GM21390 (cell line): Measurements from ENCODE around the gene DENND1B.

Source experiments
- ATAC-seq: cut with Tn5 transposase; IDR thresholded peaks from one replicate; pipeline ENCODE4 v1.9.1; 2021; ENCODE audit not compliant: unreplicated experiment

The DENND1B gene, protein sequence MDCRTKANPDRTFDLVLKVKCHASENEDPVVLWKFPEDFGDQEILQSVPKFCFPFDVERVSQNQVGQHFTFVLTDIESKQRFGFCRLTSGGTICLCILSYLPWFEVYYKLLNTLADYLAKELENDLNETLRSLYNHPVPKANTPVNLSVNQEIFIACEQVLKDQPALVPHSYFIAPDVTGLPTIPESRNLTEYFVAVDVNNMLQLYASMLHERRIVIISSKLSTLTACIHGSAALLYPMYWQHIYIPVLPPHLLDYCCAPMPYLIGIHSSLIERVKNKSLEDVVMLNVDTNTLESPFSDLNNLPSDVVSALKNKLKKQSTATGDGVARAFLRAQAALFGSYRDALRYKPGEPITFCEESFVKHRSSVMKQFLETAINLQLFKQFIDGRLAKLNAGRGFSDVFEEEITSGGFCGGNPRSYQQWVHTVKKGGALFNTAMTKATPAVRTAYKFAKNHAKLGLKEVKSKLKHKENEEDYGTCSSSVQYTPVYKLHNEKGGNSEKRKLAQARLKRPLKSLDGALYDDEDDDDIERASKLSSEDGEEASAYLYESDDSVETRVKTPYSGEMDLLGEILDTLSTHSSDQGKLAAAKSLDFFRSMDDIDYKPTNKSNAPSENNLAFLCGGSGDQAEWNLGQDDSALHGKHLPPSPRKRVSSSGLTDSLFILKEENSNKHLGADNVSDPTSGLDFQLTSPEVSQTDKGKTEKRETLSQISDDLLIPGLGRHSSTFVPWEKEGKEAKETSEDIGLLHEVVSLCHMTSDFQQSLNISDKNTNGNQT

DNA sequence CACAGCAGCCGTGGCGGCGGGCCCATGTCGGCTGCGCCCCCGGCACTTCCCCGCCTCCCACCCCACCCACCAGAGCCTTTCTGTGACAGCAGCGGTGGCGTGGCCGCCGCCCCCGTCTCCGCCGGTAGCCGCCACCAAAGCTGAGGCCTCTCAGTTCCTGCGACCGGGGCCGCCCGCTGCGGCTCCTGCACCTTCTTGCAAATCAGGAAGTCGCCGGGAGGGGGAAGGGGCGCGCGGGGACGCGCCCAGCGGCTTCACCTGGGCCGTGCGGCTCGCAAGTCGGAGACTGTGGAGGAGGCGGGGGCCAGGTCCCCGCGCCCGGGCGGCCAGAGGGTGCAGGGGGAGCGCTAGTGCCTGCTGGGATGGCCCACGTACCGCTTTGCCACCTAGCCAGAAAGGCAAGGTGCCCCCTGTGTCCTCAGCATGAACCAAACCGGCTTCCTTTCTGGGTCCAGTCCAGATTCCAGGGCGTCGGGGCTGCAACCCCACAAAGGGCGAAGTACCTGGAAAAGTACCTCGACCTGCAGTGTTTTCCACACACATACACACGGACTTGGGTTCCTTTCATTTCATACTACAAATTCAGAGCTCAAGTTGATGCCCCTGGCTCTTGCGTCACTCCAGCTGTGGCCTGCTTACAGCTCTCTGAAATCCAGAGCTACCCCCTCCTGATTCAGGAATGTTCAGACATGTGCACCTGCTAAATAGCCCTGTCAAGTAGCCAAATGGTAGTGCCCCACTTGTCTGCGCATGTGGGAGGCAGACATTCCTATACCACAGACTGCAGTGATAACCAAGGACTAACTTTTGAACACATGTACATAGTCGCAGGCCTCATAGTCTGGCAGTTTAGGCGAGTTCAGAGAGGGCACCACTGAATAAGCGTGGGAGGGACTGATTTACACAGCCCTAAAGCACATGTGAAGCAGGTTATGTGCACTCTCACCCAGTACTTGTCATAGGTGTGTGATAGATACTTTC is at the start of gene DENND1B:
DENND1B (minus strand) TSS at position 199 of the 981 bp plus-strand sequence. CDS start 325 bp downstream, outside the sequence.
- ATAC-seq: peak; percentile 64

DNA sequence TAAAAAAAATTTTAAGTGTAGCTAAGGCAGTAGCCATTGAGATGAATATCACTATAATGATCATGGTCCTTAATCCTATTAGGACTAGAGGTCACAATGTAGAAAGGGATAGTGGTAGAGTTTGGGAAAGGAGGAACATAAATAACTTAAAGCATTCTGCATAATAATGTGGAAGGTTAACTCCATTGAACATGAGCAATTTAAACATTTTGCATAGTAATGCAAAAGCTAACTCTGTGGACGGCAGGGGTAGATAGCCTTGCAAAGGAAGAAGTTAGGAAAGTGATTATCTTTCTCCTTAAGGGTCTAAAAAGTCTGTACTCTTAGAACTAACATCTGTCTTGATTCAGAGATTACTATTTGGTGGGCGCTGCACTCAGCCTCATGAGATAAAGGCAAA is 39.0 kb upstream of the DENND1B start:
- no peak for ATAC-seq

DNA sequence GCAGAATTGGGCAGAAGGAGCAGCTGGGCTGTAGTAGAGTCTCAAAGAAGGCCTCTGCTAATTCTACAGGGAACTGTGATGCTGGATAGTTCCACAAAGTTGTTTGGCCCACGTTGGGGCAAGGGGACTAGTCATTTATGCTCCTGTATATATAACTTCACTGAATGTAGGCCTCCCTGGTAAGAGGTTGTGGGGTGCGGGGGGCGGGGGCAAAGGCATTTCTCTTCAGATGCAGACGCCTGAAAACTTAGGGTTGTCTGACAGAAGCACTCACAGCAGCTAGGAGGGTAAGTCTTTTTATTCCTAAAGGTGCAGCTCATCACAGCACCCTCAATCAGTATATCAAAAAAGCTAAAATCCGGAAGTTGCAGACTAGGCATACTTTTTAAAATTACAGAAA is 38.5 kb upstream of the DENND1B start:
- no peak for ATAC-seq

DNA sequence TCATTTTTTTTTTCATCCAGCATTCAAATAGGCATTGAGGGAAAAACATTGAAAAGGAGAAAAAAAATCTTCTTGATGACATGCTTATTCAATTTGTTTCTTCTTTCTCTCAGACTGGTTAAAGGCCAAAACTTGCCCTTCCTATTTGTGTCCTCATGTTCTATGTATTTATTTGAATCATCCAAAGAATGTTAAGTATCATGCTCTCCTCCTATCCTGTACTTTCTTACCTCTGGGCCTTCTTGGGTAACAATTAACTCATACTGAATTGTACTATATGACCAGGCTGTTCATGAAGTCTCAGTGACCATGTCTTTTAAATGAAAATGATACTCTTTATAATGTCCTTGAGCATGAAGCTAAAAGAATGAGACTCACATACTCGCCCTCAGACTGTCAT is 36.5 kb upstream of the DENND1B start:
- ATAC-seq: no peak

DNA sequence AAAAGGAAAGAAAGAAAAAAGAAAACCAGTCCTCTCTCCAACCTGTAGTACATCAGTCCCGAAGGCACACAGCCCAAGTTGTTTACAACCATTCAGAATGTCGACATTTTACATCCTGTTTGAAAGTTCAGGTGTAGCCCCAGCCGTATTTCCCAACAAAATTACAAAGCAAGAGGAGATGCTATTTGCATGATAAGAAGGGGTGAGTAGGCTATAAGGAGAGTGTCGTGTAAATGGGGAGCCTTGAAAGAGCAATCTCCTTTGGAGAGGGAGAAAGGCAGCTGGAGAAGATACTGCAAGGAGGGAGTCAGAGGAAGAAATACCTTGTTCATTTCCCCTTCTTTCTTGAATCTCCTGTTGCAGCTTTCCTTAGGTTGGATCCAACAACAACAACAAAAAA is 35.5 kb upstream of the DENND1B start:
- ATAC-seq: no peak

DNA sequence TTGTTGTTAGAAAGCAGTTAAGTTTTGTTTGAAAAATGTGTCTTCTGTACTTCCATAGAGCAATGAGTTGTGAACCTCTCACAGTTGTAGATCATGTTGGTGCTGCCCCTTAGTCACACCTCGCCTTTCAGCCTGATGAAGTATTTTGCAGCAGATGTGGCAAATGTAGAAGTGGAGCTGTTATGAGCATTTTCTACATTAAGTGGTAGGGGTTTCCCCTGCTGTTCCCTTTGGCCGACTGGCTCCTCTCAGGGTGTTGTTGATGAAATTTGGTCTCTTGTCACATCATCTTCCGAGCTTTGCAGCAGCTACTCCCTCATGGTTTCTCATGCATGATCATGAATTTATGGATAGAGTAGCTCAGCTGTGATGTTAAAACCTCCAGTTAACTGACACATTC is 33.6 kb upstream of the DENND1B start:
- ATAC-seq: no peak

DNA sequence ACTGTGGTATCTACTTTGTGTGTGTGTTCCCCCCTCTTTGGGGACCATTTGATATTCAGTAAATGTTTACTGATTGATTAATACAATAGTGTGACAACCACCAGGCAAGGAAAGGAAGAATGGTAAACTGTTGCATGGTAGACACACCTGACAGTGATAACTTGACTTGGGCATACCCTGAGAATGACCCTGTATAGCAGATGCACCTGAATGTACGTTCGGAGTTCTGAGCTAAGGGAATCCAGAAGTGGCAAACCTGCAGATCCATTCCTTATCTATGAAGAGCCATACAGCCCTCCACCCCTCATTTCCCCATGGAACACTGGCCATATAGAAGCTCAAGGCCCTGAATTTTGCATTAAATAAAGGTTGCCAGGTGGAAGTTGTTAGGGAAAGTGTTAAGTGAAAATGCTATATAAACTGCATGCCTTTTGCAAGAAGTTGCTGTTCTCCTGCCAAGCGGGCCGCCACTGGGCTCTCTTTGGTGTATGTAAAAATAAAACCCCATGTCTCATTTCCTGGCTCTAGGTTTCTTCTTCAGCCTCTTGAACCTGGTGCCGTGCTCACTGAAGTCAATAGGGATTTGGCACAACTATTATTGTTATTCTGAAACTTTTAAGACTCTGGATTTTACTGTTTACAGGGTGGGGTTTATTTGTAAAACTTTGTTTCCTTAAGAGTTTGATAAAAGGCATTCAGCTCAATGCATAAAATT is 32.6 kb upstream of the DENND1B start:
- ATAC-seq: no peak

DNA sequence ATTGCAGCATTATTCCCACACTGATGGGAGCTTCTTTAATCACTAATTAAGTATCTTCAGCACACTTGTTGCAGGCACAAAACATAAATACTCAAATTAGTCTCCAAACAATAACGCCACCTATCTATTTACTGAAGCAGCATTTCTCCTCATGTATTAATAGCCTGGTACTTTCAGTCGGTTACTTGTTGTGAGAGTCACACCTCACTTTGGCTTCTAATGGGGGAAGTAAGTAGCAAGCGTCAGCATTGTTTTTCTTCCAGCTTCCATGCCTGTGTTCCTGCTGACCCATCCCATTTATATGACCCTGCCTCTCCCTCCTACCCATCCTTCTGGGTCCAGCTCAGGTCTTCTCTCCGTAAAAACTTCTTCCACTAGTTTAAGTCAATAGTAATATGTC is 31.9 kb upstream of the DENND1B start:
- peak; percentile 90 for ATAC-seq

DNA sequence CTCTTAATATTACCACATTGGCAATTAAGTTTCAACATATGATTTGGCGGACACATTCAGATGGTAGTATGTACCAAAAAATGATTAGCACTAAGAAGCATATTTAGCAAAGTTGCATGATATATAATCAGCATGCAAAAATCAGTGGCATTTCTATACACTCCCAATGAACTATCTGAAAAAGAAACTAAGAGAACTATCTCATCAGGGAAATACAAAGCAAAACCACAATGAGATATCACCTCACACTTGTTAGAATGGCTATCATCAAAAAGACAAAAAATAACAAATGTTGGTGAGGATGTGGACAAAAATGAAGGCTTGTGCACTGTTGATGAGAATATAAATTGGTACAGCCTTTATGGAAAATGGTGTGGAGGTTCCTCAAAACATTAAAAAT is 31.4 kb upstream of the DENND1B start:
- ATAC-seq: peak; percentile 48

DNA sequence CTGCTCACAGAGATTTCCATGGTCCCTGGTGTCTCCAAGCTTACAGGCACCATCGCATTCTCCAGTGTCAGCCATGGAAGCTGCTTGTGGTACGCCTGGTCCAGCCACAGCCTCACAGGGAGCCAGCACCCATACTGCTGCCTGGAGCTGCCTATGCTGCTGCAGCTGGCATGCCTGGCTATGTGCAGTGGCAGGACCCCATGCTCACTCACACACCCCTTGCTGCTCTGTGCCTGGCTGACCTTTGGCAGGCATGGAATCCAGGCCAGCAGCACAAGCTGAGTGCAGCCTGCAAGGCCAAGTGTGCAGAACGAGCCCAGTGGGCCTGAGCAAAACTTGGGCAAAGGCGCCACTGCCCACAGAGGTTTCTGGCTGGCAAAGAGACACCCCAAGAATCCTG is 26.4 kb upstream of the DENND1B start:
- no peak for ATAC-seq

DNA sequence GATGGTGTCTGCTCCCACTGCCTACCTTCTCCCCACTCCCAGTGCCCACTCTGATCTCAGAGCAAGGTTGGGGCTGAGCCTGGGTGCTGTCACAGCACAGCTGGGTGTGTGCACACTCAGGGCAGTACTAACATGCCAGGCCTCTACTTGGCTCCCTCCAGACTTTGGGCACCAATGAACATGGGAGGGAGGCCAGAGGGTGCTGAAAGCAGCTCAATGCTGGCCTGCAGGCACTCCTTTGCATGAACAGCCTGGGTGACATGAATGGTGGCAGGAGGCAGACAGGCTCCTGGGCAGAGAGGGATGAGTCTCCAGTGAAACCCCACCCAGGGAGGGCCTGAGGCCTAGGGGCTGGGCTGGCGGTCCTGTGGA is 25.8 kb upstream of the DENND1B start:
- no peak for ATAC-seq

DNA sequence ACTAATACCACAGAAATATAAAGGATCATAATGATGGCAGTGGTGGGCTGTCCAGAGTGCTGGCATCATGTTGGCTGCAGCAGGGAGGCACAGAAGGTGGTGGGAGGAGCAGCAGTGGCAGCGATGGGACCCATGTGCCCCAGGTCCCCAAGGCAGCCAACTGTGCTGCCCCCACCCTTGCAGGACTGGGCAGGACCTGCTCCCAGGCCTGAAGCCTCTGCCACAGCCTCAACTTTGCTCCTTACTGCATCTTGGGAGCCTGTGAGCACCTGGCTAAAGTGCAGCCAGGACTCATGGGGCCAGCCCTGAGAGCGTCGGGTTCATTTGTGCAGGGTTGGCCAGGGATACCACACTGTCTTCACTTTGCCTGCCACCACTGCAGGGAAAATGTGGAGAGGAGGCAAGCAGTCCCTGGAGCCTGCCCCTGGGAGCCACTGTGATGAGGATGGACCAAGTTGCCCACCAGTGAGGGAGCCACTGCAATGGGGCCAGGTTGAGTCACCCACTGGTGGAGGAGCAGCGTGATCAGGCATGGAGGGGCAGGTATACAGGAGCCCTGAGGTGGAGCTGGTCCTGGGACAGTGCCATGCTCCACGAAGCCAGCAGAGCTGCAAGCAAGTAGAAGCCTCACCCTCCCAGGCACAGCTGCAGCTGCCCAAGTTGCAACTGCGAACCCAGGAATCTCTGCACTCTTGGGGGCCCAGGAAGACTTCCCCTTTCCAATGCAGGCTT is 25.3 kb upstream of the DENND1B start:
- ATAC-seq: no peak

DNA sequence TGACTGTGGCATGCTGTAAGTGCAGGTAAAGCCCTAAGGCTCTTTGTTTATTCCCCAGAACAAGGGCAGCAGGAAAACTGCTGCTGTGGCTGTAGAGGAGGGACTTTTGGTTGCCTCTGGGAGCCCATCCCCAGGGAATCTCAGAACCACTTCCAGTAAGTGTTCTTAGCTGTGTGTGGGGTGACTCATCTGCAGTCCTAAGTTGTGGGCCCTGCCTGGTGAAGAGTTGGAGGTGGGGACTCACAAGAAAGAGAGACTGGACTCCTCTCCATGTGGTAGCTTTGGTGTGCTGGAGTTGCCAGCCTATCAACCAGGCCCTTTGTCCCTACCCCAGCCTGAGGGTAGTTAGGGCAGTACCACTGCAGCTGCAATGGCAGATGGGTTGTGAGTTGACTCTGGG is 24.0 kb upstream of the DENND1B start:
- peak; percentile 54 for ATAC-seq

DNA sequence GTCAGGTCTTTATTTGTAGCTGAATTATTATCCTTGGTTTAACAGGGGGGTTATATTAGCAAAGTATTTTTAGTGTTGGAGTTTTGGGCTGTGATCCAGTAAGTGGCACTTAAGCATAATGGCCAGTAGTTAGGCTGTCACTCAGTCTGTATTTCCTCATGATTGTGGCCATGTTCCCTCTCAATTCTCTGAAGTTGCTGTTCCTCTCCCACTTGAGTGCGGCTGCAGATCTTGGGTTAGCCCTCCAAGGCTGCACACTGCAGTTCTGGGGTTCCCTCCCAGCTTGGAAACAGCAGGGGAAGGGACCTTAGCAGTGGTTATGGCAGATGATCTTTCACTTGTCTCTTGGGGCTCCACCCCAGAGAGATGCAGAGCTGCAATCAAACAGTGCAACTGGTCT is 23.2 kb upstream of the DENND1B start:
- ATAC-seq: no peak

DNA sequence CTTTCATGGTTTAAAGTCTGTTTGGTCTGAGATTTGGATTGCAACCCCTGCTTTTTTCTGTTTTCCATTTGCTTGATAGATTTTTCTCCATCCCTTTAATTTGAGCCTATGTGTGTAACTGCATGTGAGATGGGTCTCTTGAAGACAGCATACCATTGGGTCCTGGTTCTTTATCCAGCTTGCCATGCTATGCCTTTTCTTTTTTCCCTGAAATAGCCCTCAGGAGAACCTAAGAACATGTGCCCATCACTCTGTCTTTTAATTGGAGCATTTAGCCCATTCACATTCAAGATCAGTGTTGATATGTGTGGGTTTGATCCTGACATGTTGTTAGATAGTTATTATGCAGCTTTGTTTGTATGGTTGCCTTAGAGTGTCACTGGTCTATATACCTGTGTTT is 21.7 kb upstream of the DENND1B start:
- ATAC-seq: no peak

DNA sequence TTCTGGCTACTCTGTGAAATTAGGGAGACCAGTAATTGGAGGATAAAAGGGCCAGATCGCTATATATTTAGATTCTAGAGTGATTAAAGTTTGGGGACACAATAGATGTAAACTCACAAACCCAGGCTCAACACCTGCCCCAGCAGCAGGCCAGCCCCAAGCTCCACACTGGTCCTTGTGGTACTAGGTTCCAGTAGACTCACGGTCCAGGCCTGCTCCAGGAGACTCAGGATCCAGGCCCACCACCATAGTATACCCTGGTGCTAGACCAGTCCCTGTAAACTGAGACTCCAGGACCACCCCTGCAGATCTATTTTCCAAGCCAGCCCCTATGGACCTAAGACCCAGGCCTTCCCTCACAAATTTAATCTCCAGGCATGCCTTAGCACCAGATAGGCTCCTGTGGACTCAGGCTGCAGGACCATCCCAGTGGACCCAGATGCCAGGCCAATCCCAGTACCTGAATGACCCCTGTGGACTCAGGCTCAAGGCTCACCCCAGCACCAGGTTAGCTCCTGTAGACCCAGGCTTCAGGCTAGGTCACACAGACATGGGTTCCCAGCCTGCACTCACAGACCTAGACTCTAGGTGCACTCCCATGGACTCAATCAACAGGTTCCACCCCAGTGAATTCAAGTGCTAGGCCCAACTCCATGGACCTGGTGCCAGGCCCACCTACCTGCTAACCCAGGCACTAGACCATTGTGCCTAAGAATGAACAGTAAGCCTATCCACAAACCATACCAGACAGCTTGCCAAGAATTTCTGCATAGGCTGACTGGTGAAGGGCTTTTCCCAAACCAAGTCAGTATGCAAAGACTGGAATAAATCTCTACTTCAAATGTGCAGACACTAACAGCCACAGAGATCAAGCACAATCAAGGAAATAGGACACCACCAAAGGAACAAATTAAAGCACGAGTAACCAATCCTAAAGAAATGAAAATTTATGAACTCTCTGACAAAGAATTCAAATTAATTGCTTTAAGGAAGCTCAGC is 13.8 kb upstream of the DENND1B start:
- ATAC-seq: no peak

DNA sequence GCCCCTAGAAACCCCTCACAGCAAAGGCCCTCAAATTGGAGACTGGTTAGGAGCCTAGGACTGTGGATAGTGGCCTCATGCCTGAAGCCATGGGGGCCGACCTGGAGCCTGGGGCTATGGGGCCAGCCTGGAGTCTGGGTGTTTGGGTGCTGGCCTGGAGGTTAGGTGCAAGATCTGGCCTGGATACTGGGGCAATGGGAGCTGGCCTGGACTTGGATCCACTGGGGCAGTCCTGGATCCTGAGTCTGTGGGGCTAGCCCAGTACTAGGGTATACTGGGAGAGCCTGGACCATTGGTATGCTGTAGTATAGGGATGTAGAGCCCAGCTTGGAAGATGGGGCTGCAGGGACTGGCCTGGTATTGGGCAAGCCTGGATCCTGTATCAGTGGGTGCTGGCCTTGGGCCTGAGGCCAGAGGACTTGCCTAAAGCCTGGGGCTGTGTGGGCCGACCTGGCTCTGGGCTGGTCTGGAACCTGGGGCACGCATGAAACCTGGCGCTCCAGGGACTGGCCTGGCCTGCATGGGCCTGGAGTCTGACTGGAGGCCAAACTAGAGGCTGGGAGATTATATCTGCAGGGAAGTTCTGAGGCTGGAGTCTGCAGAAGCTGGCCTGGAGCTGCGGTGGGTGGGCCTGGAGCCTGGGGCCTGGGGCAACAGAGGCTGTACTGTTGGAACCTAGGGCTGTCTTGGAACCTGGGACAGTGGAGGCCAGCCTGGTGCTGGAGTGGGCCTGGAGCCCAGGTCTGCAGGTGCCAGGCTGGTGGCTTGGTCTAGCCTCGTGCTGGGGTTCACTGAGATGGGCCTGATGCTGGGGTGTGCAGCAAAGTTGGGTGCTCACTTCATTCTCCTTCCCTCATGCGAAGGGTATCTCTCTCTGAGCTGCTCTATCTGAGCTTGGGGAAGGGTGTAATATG is 12.6 kb upstream of the DENND1B start:
- no peak for ATAC-seq

DNA sequence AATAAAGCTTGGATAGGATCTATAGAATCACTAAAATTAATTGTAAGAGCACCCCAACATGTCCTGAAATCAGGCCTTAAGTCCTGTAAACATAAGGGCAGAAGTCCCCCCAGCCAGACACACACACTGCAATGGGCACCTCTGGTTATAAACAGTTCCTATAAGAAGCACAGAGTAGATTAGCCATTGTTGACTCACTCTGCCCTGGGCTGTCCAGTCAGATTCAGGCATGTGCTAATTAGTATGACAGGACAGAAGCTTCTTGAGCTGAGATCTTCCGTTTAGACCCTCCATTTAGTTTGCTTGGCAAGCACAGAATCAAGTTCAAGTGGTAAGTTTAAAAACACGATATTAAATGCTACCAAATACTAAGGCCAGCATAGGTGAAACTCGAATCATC is 11.8 kb upstream of the DENND1B start:
- ATAC-seq: no peak
